ENCODE measurements around the gene SSNA1. TPM values are rescaled to one million over a fixed set of nuclear protein-coding genes. Genes with fewer than 3 reads are reported as not detected.

The SSNA1 gene
- total and polyA plus RNA-seq, 9 donors = 1.6 to 60.7 (median 44.5) TPM

DNA sequence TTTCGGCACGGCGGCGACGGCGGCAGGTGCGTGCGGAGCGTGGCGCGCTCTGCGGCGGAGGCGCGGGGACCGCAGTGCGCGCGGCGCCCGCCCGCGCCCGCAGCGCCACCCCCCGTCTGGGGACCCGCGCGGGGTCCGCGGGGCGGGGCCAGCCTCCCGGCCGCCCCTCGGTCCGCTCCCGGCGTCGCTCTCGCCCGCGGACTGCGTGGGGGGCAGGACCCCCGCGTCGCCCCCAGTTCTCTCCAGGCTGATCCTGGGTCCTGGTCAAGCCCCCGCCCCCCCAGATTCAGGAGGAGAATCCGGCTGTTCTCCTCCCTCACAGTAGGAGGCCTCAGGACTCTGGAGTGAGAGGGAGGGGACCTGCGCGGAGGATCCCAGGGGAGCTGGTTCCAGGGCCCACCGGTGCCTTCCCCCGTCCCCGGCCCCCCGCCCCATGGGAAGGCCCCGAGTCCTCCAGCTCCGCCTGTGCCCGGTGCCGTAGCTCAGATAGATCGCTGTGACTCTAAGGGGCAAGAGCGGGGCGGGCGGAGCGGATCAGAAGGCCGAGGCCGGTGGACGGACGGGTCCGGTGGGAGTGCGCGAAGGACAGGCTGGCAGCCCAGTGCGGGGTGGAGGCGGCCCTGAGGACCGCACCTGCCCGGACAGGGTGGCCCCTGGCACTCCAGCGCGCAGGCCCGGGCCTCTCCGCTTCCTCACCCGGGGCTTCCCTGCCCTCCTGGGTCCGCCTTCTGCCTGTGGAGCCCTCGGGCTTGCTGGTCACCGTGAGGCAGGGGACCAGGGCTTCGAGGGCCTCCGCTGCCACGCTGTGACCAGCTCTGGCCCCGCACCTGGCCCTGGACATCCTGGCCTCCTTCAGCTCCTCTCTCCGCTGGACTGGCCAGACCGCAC is 34.0 kb downstream of the SSNA1 start, which contains the start of gene RNF208:
Gene RNF208 (minus strand): TSS at position 51 of the 888 bp plus-strand sequence. CDS start 1,028 bp downstream, outside the sequence.
- H3K27ac ChIP-seq = peak within 1 kb of the TSS in 1 of 2 donors; percentile 62
- peak within 1 kb of the TSS; percentile 47 for H3K4me3 ChIP-seq
- DNase-seq = peak in 1 of 5 donors; percentile 49
- H3K9me3 ChIP-seq = no peaks in the 10 kb centered on the region
- H3K27me3 ChIP-seq = no peaks in the 10 kb centered on the region
- H3K4me1 ChIP-seq (ENCODE audit: insufficient read depth) = peaks cover 11% of the 10 kb centered on the region
- TF ChIP-seq POLR2A (IDR thresholded peaks at IDR 0.05) (no peak), EP300 (IDR thresholded peaks at IDR 0.05) (no peak)
- TF ChIP-seq, protein P1, sequence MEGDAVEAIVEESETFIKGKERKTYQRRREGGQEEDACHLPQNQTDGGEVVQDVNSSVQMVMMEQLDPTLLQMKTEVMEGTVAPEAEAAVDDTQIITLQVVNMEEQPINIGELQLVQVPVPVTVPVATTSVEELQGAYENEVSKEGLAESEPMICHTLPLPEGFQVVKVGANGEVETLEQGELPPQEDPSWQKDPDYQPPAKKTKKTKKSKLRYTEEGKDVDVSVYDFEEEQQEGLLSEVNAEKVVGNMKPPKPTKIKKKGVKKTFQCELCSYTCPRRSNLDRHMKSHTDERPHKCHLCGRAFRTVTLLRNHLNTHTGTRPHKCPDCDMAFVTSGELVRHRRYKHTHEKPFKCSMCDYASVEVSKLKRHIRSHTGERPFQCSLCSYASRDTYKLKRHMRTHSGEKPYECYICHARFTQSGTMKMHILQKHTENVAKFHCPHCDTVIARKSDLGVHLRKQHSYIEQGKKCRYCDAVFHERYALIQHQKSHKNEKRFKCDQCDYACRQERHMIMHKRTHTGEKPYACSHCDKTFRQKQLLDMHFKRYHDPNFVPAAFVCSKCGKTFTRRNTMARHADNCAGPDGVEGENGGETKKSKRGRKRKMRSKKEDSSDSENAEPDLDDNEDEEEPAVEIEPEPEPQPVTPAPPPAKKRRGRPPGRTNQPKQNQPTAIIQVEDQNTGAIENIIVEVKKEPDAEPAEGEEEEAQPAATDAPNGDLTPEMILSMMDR (IDR thresholded peaks at IDR 0.05) = no peak
- WGBS, 3 donors = 3 to 13% (median 5%) methylated on average over 39 to 88 of the region's 88 CpGs
- H3K36me3 ChIP-seq = no peaks in the 10 kb centered on the region
- intact Hi-C loops (cut with DNase I) = loop anchor here in 1 of 4 donors (10.0 kb wide), 1 partner anchor 438 kb away; no protein-coding TSS in a partner anchor

DNA sequence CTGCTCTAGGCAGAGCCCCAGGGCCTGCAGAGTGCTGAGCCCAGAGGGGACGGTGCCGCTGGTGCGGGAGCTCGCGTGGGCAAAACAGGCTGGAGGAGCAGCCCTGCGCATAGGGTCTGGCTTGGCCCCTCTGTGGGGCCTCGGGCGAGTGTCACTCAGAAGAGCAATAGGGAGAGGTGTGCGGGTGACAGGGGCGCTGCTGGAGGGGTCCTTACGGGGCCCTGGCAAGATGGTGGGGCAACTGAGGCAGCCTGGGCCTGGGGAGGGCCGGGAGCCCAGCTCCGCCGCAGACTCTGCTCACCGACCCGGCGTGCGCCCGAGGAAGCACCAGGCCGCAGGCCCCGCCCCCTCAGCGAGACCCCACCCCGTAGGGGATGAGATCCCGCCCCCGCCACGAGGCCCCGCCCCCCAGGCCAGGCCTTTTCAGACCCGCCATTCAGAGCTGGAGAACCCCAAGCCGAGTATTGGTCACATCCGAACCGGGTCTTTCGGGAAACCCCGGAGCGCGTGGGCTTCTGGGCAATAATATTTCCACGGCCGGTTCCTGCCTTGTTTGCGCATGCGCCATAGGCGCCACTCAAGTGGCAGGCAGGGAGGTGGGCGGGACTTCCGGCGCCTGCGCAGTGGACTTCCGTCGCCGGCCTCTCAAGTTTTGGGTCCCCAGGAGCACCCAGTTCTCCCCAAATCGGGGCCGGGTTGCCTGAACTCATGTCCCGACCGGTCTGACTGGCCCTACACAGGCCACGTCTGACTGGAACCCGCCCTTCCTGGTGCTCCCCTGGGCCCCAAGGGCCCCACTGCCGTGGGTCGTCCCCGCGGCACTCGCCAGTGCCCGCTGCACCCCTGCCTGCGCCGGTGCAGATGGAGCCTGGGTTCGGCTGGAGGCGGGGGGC is 34.8 kb downstream of the SSNA1 start:
- DNase-seq = peak; percentile 98
- H3K36me3 ChIP-seq = no peaks in the 10 kb centered on the region
- WGBS, 3 donors = 1% methylated on average over 36 to 63 of the region's 63 CpGs

GRCh38 chr9:137224830-137225694 is 36.6 kb downstream of the SSNA1 start, which contains the start of gene CYSRT1:
Gene CYSRT1, plus strand, starts transcription at chr9:137225174. Its CDS starts 448 bp downstream, at chr9:137225622.
- Histone ChIP-seq H3K4me3 (peak within 1 kb of the TSS; percentile 50), H3K9me3 (no peaks in the 10 kb centered on the region), H3K27ac (no peak within 1 kb of the TSS), H3K4me1 (ENCODE audit: insufficient read depth) (peaks cover 6% of the 10 kb centered on the region), H3K36me3 (no peaks in the 10 kb centered on the region), H3K27me3 (peaks cover 7% of the 10 kb centered on the region)
- TF ChIP-seq EP300 (IDR thresholded peaks at IDR 0.05) (no peak), POLR2A (IDR thresholded peaks at IDR 0.05) (no peak)
- TF ChIP-seq, protein P1 (IDR thresholded peaks at IDR 0.05) = no peak
- no peak for DNase-seq
- WGBS, 3 donors = 41 to 54% (median 46%) methylated on average over 22 to 23 of the region's 23 CpGs
- intact Hi-C loops (cut with DNase I) = loop anchor here in 3 of 4 donors (5.0 to 10.0 kb wide), 3 partner anchors 98 to 440 kb away; no protein-coding TSS in a partner anchor

More for the DNA sequence above, 34.8 kb downstream of the SSNA1 start:
- H3K4me3 ChIP-seq = peak overlapping the region; percentile 50
- peak overlapping the region in 1 of 2 donors; percentile 62 for H3K27ac ChIP-seq
- peaks cover 3% of the 10 kb centered on the region for H3K27me3 ChIP-seq
- H3K4me1 ChIP-seq (ENCODE audit: insufficient read depth) = peaks cover 6% of the 10 kb centered on the region
- no peaks in the 10 kb centered on the region for H3K9me3 ChIP-seq
- intact Hi-C loops (cut with DNase I) = loop anchor here in 1 of 4 donors (10.0 kb wide), 1 partner anchor 439 kb away; no protein-coding TSS in a partner anchor
- TF ChIP-seq EP300 (IDR thresholded peaks at IDR 0.05) (no peak), POLR2A (IDR thresholded peaks at IDR 0.05) (peak; percentile 26)
- TF ChIP-seq, protein P1 (IDR thresholded peaks at IDR 0.05) = no peak

Measured in ovary (tissue), 9 donors.